GM12878 (cell line): ENCODE data around the gene PRDM16. TPM values are rescaled to one million over a fixed set of nuclear protein-coding genes. Genes with fewer than 3 reads are reported as not detected.

Source experiments
- ATAC-seq: fragments of 200-7000 bp; cut with Tn5 transposase; 3 replicates; pipeline ENCODE4 v1.9.1; 2020; ENCODE audit warnings: mild to moderate bottlenecking, moderate library complexity
- BruUV-seq: library from RNA; stranded (reverse); fragments of 400-500 nt; replicated peaks from 2 replicates; lab custom pipeline; 2021; lab: Mats Ljungman, UMichigan
- CTCF ChIA-PET: fragments of 300-600 bp; sonication (Branson Sonifier 250); formaldehyde crosslinking; extraction: SDS; loops from one replicate; lab custom pipeline; 2021; ENCODE audit warnings: inconsistent platforms; lab: Yijun Ruan, JAX
- POLR2A ChIA-PET: fragments of 350-600 bp; formaldehyde crosslinking; extraction: SDS; loops from one replicate; lab custom pipeline; 2021; ENCODE audit warnings: inconsistent platforms; lab: Charles Lee
- RAD21 ChIA-PET: fragments of 300-600 bp; sonication (Branson Sonifier 250); formaldehyde crosslinking; loops from one replicate; lab custom pipeline; 2023; ENCODE audit warnings: antibody characterized with exemption; ENCODE audit not compliant: unreplicated experiment; lab: Charles Lee
- SMC1A ChIA-PET: fragments of 300-600 bp; sonication (Branson Sonifier 250); formaldehyde crosslinking; loops from one replicate; lab custom pipeline; 2023; ENCODE audit not compliant: unreplicated experiment, uncharacterized antibody; lab: Charles Lee
- DNase-seq: peaks from one replicate; pipeline ENCODE4 v3.0.0-alpha.2; 2011; ENCODE audit warnings: low read depth, low spot score
- FAIRE-seq: peaks from 3 replicates; lab custom pipeline; 2011; peaks lifted over from hg19 to GRCh38; lab: Jason Lieb, UNC
- H2AFZ ChIP-seq: 2 replicates; pipeline ENCODE4 v1.6.0; 2011; ENCODE audit warnings: low read depth, low read length, control low read depth; ENCODE audit not compliant: control insufficient read depth
- H3K27ac ChIP-seq: 2 replicates; pipeline ENCODE4 v1.5.1; 2011; ENCODE audit warnings: control low read depth; ENCODE audit not compliant: control insufficient read depth, insufficient read depth
- H3K27me3 ChIP-seq, 2 experiments: replicated peaks in 1 of 2; 2 replicates each; pipeline versions ENCODE4 v1.6.0 to v1.6.1; 2011; ENCODE audit warnings: low read length in 1 of 2; ENCODE audit not compliant: control insufficient read depth in 2 of 2, insufficient read depth in 2 of 2
- H3K36me3 ChIP-seq, 2 experiments: 2 replicates each; pipeline ENCODE4 v1.5.1; 2011; ENCODE audit warnings: low read length in 1 of 2; ENCODE audit not compliant: control insufficient read depth in 2 of 2, insufficient read depth in 2 of 2
- H3K4me1 ChIP-seq: 2 replicates; pipeline ENCODE4 v1.6.1; 2011; ENCODE audit warnings: mild to moderate bottlenecking, low read length, moderate library complexity, mixed read lengths; ENCODE audit not compliant: control insufficient read depth, insufficient read depth
- H3K4me2 ChIP-seq: 2 replicates; pipeline ENCODE4 v1.6.0; 2011; ENCODE audit warnings: control low read depth; ENCODE audit not compliant: control insufficient read depth, insufficient read depth
- H3K4me3 ChIP-seq: fragments of 200-600 bp; sonication (generic); 2 replicates; pipeline ENCODE4 v1.5.1; 2016
- H3K79me2 ChIP-seq: 2 replicates; pipeline ENCODE4 v1.6.0; 2011; ENCODE audit warnings: low read length; ENCODE audit not compliant: control insufficient read depth, insufficient read depth
- H3K9ac ChIP-seq: 2 replicates; pipeline ENCODE4 v1.8.0; 2011; ENCODE audit warnings: low read length, control low read depth, mixed read lengths; ENCODE audit not compliant: control insufficient read depth, insufficient read depth
- H3K9me3 ChIP-seq: replicated peaks from 3 replicates; pipeline ENCODE4 v1.5.1; 2011; ENCODE audit warnings: mild to moderate bottlenecking, low read length; ENCODE audit not compliant: control insufficient read depth, insufficient read depth
- H4K20me1 ChIP-seq: 2 replicates; pipeline ENCODE4 v1.6.0; 2011; ENCODE audit not compliant: control insufficient read depth, insufficient read depth
- CTCF ChIP-seq, 3 experiments: IDR thresholded peaks in 2 of 3; conservative IDR thresholded peaks in 1 of 3; 2 replicates each; pipeline ENCODE4 v1.5.1; 2011; ENCODE audit warnings: low read depth in 3 of 3, low read length in 3 of 3, mild to moderate bottlenecking in 3 of 3, control low read depth in 2 of 3, moderate library complexity in 2 of 3, inconsistent platforms in 1 of 3, mixed read lengths in 1 of 3; ENCODE audit not compliant: control insufficient read depth in 2 of 3, insufficient read depth in 1 of 3; ENCODE audit errors: extremely low read depth in 1 of 3
- FOS ChIP-seq: IDR thresholded peaks from 3 replicates; pipeline ENCODE4 v1.6.1; 2011; ENCODE audit warnings: borderline replicate concordance; ENCODE audit not compliant: insufficient read length; ENCODE audit errors: extremely low read depth
- IRF5 ChIP-seq: fragments of 450-650 bp; IDR thresholded peaks from 2 replicates; pipeline ENCODE4 v1.6.1; 2017; ENCODE audit warnings: borderline replicate concordance
- MTA3 ChIP-seq: IDR thresholded peaks from 2 replicates; pipeline ENCODE4 v1.6.1; 2012; ENCODE audit warnings: low read length, inconsistent platforms, borderline replicate concordance
- ZNF384 ChIP-seq: IDR thresholded peaks from 2 replicates; pipeline ENCODE4 v1.6.1; 2012; ENCODE audit warnings: low read depth, mild to moderate bottlenecking, low read length, improper control_type of control experiment, borderline replicate concordance
- ZNF622 ChIP-seq: fragments of 450-650 bp; IDR thresholded peaks from 2 replicates; pipeline ENCODE4 v1.6.1; 2017; ENCODE audit warnings: mild to moderate bottlenecking, inconsistent platforms
- WGBS: methylation state at CpG from one replicate; pipeline ENCODE4 v1.1.6; 2016; ENCODE audit warnings: low lambda C conversion rate; ENCODE audit not compliant: insufficient replicate concordance, insufficient coverage; ENCODE audit errors: missing lambda C conversion rate; 5-methylcytosine and 5-hydroxymethylcytosine counted together
- in situ Hi-C: fragments of 300-500 bp; cut with MboI; formaldehyde crosslinking; loops from 9 replicates; pipeline ENCODE4 v1.14.3; 2018; ENCODE audit warnings: mixed read lengths
- intact Hi-C: fragments of 100-400 bp; cut with micrococcal nuclease; formaldehyde crosslinking; loops from one replicate; pipeline ENCODE4 v1.14.2; 2022; ENCODE audit not compliant: unreplicated experiment
- polyA plus RNA-seq, 11 experiments: library from polyadenylated mRNA; depleted of rRNA in 4 of 11; unstranded in 6 of 11; stranded (reverse) in 5 of 11; fragments of >200 nt; fragmentation: Nextera tagmentation in 4 of 11; fragmentation: Illumina TruSeq in 1 of 11; extraction: Ambion mirVana in 4 of 11; extraction: Trizol in 1 of 11; gene quantifications; 1 replicate in 1 of 11; 2 replicates in 10 of 11; pipeline versions ENCODE4 v1.2.1 to v1.2.3, GENCODE V29; 2011 to 2016; ENCODE audit warnings: inconsistent platforms in 2 of 11, missing spikeins in 2 of 11, low read depth in 1 of 11
- total RNA-seq, 4 experiments: library from RNA; depleted of rRNA in 3 of 4; stranded (reverse); fragments of >200 nt in 3 of 4; fragmentation: Illumina TruSeq in 1 of 4; extraction: Trizol in 1 of 4; gene quantifications; 2 replicates each; pipeline versions ENCODE4 v1.2.1 to v1.2.3, GENCODE V29; 2013 to 2021

PRDM16 gene
- total and polyA plus RNA-seq, 10 of the 15 experiments (the other 5 are each of a cell fraction or from before 2014, with no cell fraction given): 0.03 TPM; not detected in 9

- ChIA-PET RAD21 (no interaction called here), POLR2A (no interaction called here), SMC1A (no interaction called here), CTCF (no interaction called here)
- no peak for DNase-seq
- no peaks in the 10 kb centered on the region for H3K79me2 ChIP-seq
- no peak overlapping the region for H3K9ac ChIP-seq
- H3K4me2 ChIP-seq: no peak overlapping the region
- H3K27me3 ChIP-seq: no peaks in the 10 kb centered on the region
- intact Hi-C loops: no loop called here
- no peaks in the 10 kb centered on the region for H3K36me3 ChIP-seq
- 51% methylated on average over 39 of the region's 39 CpGs for WGBS
- peaks cover 3% of the 10 kb centered on the region; the same call in 1 of the 3 replicates for H3K9me3 ChIP-seq
- FAIRE-seq: no peak
- BruUV-seq: no TSS peak
- H3K4me3 ChIP-seq: no peak overlapping the region
- no peak overlapping the region for H2AFZ ChIP-seq
- in situ Hi-C loops: no loop called here
- TF ChIP-seq MTA3: no peak
- no peak for TF ChIP-seq ZNF622
- TF ChIP-seq ZNF384: no peak
- H4K20me1 ChIP-seq: no peaks in the 10 kb centered on the region
- no peak overlapping the region for H3K27ac ChIP-seq
- no peaks in the 10 kb centered on the region for H3K4me1 ChIP-seq
- no peak for ATAC-seq
Observed at GRCh38 chr1:3415260-3416090, 346.5 kb downstream of the PRDM16 start.

- ChIA-PET POLR2A (interaction anchor here (0.6 kb wide), 1 partner anchor 1159 kb away, joined by 3 read pairs; no protein-coding TSS in a partner anchor), CTCF (interaction anchor here (1.3 kb wide), 1 partner anchor 10 kb away, joined by 3 read pairs; no protein-coding TSS in a partner anchor), SMC1A (no interaction called here), RAD21 (no interaction called here)
- in situ Hi-C loops: no loop called here
- no peaks in the 10 kb centered on the region for H3K4me1 ChIP-seq
- no peak for FAIRE-seq
- H3K27ac ChIP-seq: no peak overlapping the region
- H3K9me3 ChIP-seq: peaks cover 3% of the 10 kb centered on the region; the same call in 1 of the 3 replicates
- H4K20me1 ChIP-seq: no peaks in the 10 kb centered on the region
- TF ChIP-seq IRF5 (no peak), FOS (no peak), CTCF (IDR thresholded peaks at IDR 0.05 in 2 of 3, conservative IDR thresholded peaks at IDR 0.05 in 1 of 3; ENCODE audit: control insufficient read depth in 2 of 3, extremely low read depth in 1 of 3, insufficient read depth in 1 of 3, low read depth in 3 of 3, low read length in 3 of 3) (peak in 2 of 3 experiments; percentile 14 to 34; a peak in 2 of 6 replicates)
- no peaks in the 10 kb centered on the region for H3K36me3 ChIP-seq
- no peak overlapping the region for H3K4me2 ChIP-seq
- no peak for ATAC-seq
- no TSS peak for BruUV-seq
- H3K9ac ChIP-seq: no peak overlapping the region
- WGBS: 34% methylated on average over 6 of the region's 6 CpGs
- H3K4me3 ChIP-seq: no peak overlapping the region
- H2AFZ ChIP-seq: no peak overlapping the region
- no peak for DNase-seq
- H3K79me2 ChIP-seq: no peaks in the 10 kb centered on the region
- intact Hi-C loops: no loop called here
- H3K27me3 ChIP-seq: no peaks in the 10 kb centered on the region; a peak in 1 of 4 replicates
Observed at GRCh38 chr1:3417082-3417739, 348.2 kb downstream of the PRDM16 start.
